Raji (cell line): Measurements from ENCODE around the gene EZR.

Source experiments
- POLR2A ChIP-seq: IDR thresholded peaks from 2 replicates; pipeline ENCODE4 v1.6.1; 2011; ENCODE audit warnings: low read depth, low read length, control low read depth; ENCODE audit not compliant: insufficient read depth

Gene EZR

DNA sequence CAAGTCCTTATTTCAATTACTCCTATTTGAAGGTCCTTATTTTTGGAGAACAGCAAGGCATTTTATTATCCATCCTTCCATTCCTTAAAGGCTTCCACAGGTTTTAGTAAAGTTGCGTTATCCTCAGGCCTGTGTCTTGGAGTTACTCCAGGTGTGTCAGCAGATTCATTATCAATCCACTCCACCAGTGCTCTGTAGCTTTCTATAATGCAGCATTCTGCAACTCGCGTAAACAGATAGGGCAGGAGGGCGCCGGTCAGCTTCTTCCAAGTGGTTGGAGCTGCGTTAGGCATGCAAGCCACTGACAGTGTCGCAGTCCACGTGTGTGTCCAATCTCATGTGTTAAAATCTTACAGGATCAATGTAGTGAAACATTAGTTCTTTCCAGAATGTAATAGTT lies 93.5 kb downstream of the EZR start:
- no peak for TF ChIP-seq POLR2A

DNA sequence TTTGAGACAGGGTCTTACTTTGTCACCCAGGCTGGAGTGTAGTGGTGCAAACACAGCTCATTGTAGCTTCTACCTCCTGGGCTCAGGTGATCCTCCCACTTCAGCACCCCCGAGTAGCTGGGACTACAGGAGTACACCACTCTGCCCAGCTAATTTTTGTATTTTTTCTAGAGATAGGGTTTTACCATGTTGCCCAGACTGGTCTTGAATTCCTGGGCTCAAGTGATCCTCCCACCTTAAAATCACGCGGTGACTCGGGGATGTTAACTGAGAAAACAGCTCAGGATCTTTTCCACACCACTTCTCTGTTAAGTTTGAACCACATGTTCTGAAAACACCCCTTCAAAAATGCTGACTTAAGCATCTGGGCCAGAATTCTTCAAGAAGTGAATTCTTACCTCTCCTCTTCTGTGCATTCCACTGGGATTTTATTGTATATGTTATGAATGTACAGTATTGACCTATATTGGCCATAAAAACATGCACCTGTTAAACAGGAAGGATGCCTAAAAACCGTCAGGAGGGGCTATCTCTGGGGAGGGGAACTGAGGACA lies 96.9 kb downstream of the EZR start:
- TF ChIP-seq POLR2A = no peak

DNA sequence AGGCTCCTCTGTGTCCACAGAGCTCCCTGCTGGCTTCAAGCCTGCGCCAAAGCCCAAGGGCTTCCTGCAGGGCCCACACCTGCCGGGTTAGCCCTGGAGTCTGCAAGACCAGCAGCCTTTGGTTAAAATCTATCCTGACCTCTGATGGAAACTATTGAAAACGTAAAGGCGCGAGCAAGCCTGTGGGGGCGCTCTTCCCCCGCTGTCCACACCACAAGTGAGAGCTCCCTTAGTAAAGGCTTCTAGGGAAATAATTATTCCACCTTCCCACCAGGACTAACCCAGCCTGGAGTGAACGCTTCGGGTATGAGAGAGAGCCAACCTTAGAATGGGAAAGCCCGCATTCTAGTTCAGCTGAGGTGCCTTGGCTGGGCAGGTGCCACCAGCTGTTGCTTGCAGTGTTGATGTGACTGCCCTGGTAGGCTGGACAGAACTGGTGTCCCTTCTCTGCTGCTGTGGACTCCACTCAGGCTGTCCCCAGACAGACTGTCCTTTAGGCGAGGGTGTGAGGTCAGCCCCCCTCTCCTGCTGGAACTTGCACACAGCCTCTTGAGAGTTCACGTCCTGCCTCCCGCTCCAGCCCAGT lies 100.6 kb downstream of the EZR start:
- no peak for TF ChIP-seq POLR2A

DNA sequence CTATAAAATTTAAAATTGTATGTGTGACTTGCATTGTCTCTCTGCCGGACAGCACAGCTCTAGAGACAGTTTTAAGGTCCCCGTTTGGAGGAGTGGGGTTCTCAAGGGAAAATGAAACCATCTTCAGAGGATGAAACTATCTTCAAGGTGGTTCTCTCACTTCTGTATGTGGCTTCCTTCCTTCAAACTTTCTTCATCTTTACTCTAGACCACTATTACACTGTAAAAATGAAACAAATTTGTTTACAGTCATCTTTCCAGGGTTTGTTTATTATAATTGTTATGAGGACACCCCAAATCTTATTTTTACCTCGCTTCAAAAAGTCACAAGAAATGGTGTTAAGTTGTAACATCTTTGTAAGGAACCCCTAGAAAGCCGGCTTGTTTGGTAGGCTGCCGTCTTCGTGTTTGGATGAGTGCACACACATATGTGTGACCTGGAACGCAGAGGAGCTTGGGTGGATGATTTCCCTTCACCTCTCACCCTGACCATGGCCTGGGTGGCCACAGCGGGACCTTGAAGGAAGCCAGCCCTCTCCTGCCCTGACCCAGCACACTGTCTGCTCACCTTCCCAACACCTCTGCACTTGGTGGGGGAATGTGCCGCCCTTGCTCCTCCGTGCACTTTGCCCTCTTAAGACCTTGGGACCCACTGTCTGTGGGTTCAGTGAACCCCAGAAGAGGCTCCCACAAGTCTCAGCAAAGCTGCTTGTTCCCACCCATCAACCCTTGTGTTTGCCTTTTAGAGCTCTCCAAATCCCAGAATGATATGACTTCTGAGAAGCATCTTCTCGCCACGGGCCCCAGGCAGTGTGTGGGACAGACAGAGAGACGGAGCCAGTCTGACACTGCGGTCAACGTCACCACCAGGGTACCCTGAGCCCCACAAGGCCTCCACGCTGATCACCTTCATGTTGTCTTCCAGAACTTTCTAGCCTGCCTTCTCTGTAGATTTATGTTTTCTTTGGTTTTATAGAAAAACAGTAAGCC lies 101.5 kb downstream of the EZR start:
- no peak for TF ChIP-seq POLR2A
